ENCODE results near the gene RLN3.

The RLN3 gene, protein sequence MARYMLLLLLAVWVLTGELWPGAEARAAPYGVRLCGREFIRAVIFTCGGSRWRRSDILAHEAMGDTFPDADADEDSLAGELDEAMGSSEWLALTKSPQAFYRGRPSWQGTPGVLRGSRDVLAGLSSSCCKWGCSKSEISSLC

DNA sequence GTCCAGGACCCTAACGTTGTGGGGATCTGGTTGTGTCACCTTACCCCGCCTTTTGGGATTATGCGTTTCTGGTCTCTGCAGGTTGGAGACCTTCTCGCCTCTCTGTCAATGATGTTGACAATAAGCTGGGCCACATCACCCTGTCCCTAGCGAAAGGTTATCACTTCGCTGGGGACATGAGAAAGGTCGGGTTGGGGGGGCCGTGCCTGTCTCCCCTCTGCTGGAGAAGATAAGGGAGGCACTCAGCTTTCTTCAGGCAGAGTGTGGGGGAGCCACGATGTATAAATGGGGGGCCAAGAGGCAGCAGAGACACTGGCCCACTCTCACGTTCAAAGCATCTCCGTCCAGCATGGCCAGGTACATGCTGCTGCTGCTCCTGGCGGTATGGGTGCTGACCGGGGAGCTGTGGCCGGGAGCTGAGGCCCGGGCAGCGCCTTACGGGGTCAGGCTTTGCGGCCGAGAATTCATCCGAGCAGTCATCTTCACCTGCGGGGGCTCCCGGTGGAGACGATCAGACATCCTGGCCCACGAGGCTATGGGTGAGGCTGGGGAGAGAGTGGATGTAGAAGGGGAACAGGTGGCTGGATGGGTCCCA is at the start of gene RLN3:
Gene RLN3 (plus strand): TSS at position 293 of the 595 bp plus-strand sequence. CDS start 57 bp downstream, at position 350.
- no peak for DNase-seq (ENCODE audit: low read depth in 2 of 2)

DNA sequence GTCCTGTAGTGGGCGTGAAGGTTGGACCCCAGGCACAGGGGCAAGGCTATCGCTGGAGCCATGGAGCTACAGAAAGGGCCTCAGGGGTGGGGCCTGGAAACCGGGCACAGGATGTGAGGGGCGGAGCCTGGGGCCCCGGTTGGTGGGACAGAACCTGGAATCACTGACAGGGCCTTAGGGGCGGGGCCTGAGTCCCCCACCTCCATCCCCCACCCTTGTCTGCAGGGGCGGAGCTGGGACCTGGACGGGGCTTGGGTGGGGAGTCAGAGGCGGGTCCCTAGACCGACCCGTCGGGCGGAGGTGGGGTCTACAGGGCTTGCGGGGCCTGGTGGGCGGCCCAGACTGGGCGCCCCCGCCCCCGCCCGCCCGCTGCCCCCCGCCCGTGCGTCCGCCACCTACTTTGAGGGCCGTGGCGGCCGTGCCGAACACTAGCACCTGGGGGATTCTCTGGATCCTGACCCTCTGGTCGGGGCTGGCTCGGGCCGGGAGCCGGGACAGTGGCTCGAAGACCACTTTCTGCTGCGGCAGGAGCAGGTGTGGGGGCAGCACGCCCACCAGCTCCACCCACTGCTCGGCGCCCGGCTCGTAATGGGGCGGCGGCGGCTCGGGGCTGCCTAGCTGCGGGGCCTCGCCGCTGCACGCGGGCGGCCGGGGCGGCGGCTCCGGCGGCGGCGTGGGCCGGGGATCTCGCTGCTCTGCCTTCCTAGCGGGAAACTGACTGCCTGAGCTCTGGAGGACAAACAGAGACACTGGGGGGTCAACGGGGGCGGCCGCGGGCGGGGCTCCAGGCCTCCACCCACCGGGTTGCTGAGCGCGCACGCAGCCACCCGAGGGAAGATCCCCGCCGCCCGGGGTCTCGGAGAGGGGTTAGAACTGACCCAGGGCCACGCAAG is 49.4 kb upstream of the RLN3 start:
- DNase-seq (ENCODE audit: low read depth in 2 of 2): peak; percentile 12 to 14

DNA sequence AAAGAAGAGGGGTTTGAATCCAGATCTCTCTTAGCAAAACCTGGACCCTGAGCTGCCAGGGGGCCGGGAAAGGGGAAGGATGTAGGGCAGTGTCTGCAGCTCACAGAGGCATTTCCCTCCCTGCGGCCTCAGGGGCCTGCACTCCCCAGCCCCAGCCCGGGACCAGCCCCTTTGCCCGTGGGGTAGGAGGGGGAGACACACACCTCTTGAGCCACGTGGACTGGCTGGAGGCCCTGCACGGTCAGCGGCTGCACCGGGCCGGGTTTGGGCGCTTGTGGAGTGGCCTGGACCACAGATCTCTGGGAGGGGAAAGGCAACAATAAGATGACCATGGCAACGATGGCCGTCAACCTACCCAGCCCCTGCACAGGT is 48.7 kb upstream of the RLN3 start:
- DNase-seq (ENCODE audit: low read depth in 2 of 2): no peak

DNA sequence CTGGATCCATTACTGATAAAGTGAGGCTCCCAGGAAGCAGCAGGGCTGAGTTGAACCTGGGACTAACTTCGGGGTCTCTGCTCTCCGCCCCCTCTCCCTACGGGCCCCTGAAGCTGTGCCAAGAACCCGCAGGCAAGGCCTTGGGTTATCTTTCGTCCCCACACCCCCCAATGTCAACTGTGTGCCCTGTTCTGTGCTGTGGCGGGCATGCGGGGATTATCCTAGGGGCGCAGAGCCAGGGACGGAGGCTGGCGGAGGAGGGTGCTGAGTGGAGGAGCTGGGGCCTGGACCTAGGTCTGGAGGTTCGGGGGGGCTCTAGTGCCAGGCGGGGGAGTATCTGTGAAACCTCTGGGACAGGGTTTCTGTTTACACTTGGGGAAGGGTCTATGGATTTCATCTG is 48.3 kb upstream of the RLN3 start:
- DNase-seq (ENCODE audit: low read depth in 2 of 2): no peak

DNA sequence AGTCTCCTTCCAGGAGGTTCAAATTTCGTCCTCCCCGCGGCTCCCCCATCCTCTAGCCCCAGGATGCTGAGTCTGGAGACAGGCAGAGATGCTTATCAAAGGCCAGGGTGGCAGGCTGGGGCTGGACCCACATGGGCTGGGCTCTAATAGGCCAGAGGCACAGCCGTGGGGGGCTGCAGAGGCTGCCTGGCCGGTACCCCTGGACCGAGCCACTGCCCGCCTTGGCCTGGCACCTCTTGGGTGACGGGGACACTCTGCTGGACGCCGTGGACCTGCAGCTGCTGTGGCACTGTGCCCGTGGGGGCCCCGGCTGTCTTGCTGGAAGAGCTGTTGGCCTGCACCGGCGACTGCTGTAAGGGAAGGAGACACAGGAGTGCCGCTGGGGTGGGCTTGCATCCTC is 47.6 kb upstream of the RLN3 start:
- DNase-seq (ENCODE audit: low read depth in 2 of 2): no peak

DNA sequence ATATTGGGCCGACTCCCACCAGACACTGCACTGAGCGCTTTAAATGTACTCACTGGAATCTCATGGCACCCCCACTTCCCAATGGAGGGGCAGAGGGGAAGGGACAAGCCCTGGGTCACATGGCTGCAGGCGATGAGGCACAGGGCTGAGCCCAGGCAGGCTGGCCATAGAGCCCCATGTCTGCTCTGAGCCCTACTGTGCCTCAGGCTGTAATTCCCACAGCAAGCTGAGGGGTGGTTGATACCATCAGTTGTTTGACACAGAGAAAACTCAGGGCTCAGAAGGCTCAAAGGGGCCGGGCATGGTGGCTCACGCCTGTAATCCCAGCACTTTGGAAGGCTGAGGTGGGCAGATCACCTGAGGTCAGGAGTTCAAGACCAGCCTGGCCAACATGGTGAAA is 46.9 kb upstream of the RLN3 start:
- no peak for DNase-seq (ENCODE audit: low read depth in 2 of 2)

DNA sequence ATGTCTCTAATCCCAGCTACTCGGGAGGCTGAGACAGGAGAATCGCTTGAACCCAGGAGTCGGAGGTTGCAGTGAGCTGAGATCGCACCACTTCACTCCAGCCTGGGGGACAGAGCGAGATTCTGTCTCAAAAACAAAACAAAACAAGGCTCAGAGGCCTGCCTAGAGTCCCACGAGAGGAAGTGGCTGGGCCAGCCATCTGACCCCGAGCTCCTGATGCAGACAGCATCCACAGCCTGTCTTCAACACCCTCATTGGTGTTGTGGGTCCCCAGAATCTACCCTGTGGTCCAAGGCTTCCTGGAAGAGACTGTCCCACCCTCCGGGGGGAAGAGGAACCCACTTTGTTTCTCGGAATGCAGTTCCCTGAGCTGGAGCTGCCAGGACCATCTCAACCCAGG is 46.5 kb upstream of the RLN3 start:
- no peak for DNase-seq (ENCODE audit: low read depth in 2 of 2)

DNA sequence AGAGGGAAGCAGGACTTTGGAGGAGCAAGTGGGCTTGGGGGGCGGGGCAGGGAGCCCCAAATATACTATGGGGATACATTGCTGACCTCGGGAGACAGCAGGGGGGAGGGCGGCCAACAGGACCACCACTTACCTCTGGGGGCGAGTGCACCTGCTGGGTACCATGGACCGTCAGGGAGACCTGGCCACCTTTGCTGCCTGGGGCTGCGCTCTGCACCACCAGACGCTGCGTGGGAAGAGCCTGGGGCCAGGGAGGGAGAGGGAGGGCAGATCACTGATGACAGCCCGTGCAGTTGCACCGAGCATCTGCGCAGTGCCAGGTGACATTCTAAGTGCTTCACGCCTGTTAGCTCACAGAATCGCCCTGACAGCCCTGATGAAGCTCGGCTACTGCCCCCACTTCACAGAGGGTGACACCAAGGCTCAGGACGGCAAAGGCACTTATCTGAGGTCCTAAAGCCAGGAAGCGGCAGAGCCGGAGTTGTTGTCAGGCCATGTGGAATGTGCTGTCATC is 45.9 kb upstream of the RLN3 start:
- DNase-seq (ENCODE audit: low read depth in 2 of 2): no peak

DNA sequence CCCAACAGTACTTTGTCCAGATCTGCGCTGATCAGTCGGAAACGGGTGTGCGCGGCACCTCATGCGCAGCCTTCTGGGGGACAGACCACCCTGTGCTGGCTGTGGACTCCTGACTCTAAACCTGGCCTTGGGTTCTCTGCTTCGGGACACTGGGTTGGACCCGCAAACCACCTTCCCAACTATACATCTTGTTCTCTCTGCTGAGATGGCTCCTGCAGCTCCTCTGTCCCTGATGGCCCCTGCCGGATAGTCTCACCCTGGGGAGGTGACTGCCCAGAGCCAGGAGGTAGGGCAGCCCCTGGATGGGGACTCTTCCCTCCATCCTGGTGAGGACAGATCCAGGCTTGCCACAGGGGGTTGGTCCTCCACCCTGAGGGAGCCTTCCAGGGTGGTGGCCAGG is 45.2 kb upstream of the RLN3 start:
- DNase-seq (ENCODE audit: low read depth in 2 of 2): no peak

DNA sequence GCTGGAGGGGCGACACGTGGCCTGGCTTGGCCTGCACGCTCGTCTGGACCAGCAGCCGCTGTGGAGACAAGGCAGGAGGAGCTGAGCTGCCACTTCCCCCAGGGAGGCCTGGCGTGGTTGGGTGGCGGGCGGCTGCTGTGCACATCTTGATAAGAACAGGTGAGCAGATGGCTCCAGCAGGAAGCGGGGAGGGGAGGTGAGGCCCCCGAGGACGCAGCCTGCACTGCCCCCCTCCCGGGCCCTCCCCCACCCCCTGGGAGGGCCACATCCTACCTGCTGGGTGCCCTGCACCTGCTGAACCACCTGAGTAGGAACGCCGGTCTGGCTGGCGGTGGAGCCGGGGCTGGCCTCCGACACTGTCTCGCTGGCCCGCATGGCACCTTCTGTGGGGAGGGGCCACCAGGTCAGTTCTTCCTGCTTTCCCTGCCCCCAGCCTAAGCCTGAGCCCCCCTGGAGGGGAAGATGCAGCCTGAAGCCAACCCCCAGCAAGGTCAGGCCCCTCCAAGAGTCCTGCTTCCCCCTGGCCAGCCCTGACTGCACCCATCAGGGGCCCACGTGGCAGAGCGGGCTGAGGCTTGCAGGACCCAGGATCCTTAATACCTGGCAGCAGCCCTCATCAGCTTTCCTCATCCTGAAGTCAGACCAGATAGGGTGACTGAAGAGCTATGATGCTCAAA is 44.6 kb upstream of the RLN3 start:
- no peak for DNase-seq (ENCODE audit: low read depth in 2 of 2)

DNA sequence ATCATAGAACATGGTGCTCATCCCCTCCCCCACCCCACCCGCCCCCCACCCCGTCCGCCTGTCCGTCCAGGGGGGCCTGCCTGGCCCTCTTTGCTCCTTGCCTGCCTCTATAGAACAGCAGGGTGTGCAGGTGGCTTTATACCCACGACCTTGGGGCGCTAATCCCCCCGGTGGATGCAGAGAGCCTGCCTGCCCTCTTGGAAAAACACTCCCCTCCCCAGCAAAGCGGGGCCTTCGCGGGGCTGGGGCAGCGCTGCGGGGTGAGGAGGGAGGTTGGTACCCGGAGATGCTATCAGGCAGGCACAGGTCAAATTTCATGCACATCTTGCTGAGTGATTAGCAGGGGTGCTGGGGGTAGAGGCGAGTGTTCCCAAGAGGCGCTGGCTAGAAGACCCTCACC is 43.8 kb upstream of the RLN3 start:
- no peak for DNase-seq (ENCODE audit: low read depth in 2 of 2)

DNA sequence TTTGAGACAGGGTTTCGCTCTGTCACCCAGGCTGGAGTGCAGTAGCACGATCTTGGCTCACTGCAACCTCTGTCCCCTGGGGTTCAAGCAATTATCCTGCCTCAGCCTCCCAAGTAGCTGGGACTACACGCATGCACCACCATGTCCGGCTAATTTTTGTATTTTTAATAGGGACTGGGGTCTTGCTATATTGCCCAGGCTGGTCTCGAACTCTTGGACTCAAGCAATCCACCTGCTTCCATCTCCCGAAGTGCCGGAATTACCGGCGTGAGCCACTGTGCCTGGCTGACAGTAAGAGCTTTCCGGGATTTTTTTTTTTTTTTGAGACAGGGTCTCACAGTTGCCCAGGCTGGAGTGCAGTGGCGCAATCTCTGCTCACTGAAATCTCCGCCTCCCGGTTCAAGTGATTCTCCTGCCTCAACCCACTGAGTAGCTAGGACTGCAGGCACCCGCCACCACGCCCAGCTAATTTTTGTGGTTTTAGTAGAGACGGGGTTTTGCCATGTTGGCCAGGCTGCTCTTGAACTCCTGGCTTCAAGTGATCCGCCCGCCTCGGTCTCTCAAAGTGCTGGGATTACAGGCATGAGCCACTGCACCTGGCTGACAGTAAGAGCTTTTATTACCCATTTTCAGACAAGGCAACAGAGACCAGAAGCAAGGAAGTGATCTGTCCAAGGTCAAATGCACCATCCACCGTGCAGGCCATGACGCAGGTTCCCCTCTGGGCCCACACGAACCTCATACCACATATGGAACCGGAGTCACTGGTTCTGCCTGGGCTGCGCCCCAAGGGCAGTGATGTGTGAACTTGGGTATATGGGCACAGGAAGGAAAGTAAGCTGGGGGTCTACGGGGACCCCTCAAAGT is 42.8 kb upstream of the RLN3 start:
- DNase-seq (ENCODE audit: low read depth in 2 of 2): no peak

DNA sequence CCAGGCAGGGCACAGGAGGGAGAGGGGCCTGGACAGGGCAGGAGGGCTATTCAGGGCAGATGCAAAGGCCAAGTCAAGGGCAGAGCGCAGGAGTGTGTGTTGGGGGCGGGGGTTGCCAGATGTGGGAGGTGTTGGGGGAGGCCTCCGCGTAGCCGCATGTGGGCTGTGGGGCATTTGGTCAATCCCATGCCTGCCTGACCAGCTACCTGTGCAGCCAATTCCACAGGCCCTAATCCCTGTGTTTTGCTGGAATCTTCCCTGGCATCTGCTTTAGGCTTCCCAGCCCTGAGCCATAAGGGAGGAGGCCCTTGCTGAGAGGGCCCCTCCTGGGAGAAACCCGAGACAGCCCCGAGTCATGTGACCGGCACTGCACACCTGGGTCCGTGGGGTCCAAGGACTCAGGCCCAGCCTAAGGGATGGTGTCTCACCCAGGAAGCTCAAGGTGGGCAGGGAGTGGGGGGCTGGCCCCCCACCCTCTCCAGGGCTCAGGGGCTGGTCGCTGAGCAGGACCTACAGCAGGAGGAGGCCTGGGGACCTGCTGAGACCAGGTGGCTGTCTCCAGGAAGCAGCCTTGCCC is 42.1 kb upstream of the RLN3 start:
- DNase-seq (ENCODE audit: low read depth in 2 of 2): no peak

DNA sequence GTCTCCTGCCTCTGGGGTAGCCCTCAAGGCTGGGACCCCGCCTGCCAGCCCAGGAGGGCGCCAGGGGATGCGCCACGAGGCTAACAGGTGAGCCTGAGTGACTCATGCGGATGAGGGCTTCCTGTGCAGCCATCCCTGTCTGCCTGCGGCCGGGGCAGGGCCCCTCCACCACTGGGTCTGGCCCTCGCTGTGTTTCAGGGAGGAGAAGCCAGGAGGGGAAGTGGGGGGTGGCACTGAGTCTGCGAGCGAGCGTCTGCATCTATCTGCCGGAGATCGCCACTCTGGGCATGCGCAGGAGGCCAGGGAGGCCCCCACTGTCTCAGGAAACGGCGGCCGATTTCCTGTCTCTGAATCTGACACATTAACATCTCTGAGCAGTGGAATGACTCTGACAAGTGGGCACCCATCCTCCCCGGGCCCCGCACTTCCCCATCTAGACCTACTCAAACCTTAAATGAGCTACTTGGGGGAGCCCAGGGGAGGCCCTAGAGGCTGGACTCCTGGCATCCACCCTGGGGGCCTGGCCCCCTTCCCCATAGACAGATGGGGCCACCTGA is 41.5 kb upstream of the RLN3 start:
- DNase-seq (ENCODE audit: low read depth in 2 of 2): peak; percentile 64

DNA sequence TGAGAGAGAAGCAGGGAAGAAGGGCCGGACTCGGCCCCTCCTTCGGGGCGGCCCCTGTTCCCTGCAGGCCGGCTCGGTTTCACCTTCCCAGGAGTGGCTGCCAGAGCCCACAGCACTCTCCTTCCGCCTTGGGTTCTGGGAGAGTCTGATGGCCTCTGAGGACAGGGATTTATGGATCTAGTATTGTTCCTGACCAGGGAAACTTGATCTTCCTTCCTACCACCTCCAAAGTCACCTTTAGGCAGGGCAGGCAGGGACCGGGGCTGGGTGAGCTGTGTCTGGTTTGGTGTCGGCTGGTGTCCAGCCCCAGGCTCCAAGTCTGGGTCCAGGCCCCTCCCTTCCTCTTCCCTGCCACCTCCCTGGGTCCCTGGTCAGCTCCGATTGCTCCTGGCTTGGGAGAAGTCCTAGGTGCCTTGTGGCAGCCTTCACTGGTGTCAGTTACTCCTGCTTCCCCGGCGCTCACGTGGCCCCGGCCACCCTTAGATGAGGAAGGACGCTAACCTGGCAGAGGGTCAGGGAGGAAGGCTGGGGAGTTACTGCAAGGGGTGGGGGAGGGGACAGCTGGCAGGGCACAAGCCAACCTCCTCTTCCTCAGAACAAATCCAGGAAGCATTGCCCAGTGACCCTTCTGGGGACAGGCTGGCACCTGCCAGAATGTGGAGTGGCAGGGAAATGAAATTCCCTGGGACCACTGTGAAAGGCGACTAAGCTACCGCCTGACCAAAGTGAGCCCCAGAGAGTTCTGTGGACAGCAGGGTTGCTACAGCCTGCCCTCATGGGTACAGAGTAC is 40.7 kb upstream of the RLN3 start:
- no peak for DNase-seq (ENCODE audit: low read depth in 2 of 2)

DNA sequence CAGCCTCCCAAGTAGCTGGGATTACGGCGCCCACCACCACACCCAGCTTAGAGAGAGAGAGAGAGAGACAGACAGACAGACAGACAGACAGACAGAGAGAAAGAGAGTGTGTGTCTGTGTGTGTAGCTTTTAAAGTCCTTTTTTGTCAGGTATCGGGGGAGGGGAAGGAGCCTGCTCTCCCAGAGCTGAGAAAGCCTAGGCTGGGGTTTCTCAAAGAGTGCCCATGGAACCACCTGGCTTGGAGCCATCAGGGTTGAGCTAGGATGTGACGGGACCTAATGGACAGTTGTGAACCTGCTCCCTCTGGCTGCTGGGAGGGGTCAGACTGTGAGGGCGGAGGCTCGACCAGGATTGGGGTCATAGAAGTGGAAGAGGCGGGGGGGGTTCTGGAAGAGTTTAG is 38.5 kb upstream of the RLN3 start:
- no peak for DNase-seq (ENCODE audit: low read depth in 2 of 2)

DNA sequence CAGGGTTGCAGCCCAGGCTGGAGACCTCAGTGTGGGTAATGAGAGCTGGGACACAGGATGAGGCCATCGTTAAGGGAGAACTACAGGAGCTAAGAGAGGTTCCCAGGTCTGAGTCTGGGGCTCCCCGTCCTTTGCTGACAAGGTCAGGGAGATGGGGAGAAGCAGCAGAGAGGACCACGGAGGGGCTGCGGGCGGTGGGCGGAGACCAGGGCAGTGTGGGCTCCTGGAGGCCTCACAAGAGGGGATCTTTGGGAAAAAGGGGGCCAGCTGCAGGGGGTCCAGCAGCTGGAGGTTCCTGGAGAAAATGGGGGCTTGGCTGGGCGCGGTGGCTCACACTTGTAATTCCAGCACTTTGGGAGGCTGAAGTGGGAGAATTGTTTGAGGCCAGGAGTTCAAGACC is 37.9 kb upstream of the RLN3 start:
- DNase-seq (ENCODE audit: low read depth in 2 of 2): no peak

DNA sequence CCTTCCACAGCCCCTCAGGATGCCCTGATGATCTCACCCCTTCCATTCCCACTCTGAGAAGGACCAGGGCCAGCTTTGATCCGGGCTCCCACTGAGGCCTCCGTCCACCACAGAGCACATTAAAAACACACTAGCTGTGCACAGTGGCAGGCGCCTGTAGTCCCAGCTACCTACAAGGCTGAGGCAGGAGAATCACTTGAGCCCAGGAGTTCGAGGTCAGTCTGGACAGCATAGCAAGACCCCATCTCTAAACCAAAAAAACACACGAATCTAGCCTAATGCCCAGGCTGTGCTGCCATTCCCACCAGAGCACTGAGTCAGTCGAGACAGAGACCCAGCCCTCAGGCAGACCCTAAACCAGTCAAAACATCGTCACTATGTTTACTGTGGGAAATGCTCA is 35.9 kb upstream of the RLN3 start:
- no peak for DNase-seq (ENCODE audit: low read depth in 2 of 2)

DNA sequence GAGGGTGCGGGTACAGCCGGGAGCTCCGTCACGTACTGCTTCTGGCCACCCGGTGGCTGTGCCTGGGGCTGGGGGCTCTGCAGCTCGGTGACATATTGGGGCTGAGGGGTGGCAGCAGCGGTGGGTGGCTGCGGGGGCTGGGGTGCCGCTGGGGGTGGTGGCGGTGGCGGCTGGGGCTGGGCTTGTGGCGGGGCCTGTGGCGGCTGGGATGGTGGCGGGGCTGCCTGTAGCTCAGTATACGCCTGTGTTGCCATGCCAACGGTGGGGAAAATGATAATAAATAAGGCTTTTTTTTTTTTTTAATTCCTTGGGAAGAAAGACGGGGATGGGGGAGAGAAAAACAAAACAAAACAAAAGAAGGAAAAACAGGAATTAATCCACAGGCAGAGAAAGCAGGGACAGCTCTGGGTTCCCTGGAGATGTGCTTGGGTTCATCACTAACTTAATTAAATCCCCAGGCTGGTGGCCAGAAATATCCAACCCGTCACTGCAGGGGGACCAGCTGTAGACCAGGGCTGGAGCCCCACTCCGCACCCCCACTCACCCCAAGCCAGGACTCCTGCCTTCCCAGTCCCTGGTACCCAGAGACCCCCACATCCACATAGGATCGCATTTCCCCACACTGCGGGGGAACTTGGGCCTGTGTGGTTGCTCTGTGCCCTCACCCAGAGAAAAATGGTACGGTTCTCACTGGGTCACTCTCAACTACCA is 34.2 kb upstream of the RLN3 start:
- DNase-seq (ENCODE audit: low read depth in 2 of 2): no peak

Measured in fibroblast of skin of left biceps (primary cell).